ENCODE data around the gene CFB. TPM values are rescaled to one million over a fixed set of nuclear protein-coding genes. Genes with fewer than 3 reads are reported as not detected.
A peak's percentile ranks its signal among the peaks of the same experiment; 100 is the strongest.
"Not testable (repeated sequence)": the region's sequence is repeated elsewhere in the genome, so short reads cannot be mapped to it uniquely, and the experiment has no call there.

Gene CFB
- total RNA-seq, 1 donor from 2014 or later: 1.4 TPM

GRCh38 chr6:31905041-31905440, 40.9 kb upstream of the CFB start:
- no peaks in the 10 kb centered on the region for H3K36me3 Mint-ChIP-seq (ENCODE audit: low read depth, unreplicated experiment)
- peaks cover 9% of the 10 kb centered on the region for H3K27me3 Mint-ChIP-seq (ENCODE audit: low read depth, unreplicated experiment)
- no peak overlapping the region for H3K4me3 ChIP-seq (ENCODE audit: insufficient read depth, low read depth, low read length)
- no peak overlapping the region for H3K27ac Mint-ChIP-seq (ENCODE audit: unreplicated experiment)
- H3K27ac ChIP-seq (ENCODE audit: low read depth, low read length): no peak overlapping the region
- no peak overlapping the region for H3K4me3 Mint-ChIP-seq (ENCODE audit: unreplicated experiment)
- H3K4me2 ChIP-seq (ENCODE audit: low read length): no peak overlapping the region
- DNase-seq (ENCODE audit: low read depth) (no peak), FAIRE-seq (no peak)
- no peaks in the 10 kb centered on the region for H3K36me3 ChIP-seq (ENCODE audit: insufficient read depth, low read length)
- H3K9ac ChIP-seq (ENCODE audit: low read length): no peak overlapping the region
- H3K4me1 ChIP-seq (ENCODE audit: insufficient read depth, low read length): peaks cover 8% of the 10 kb centered on the region
- H3K4me1 Mint-ChIP-seq (ENCODE audit: low read depth, unreplicated experiment): peaks cover 2% of the 10 kb centered on the region
- H3K9me3 Mint-ChIP-seq (ENCODE audit: unreplicated experiment): no peaks in the 10 kb centered on the region
- no peaks in the 10 kb centered on the region for H3K27me3 ChIP-seq (ENCODE audit: insufficient read depth, low read length)
- no peaks in the 10 kb centered on the region for H3K9me3 ChIP-seq (ENCODE audit: insufficient read depth, low read depth, low read length)
- TF ChIP-seq EZH2 (IDR thresholded peaks at IDR 0.05; ENCODE audit: insufficient read depth, low read length): no peak
- no peak for TF ChIP-seq CTCF (IDR thresholded peaks at IDR 0.05; ENCODE audit: insufficient read depth, low read depth, low read length)
- H3K79me2 ChIP-seq (ENCODE audit: insufficient read depth, low read length): peaks cover 4% of the 10 kb centered on the region
- no peak overlapping the region for H2AFZ ChIP-seq (ENCODE audit: low read depth, low read length)
- no peaks in the 10 kb centered on the region for H4K20me1 ChIP-seq (ENCODE audit: insufficient read depth, low read length)

GRCh38 chr6:31906122-31906521, 39.8 kb upstream of the CFB start:
- Histone ChIP-seq H3K27ac (ENCODE audit: low read depth, low read length) (no peak overlapping the region), H3K36me3 (ENCODE audit: insufficient read depth, low read length) (no peaks in the 10 kb centered on the region), H3K79me2 (ENCODE audit: insufficient read depth, low read length) (no peaks in the 10 kb centered on the region), H3K9me3 (ENCODE audit: insufficient read depth, low read depth, low read length) (no peaks in the 10 kb centered on the region), H3K9ac (ENCODE audit: low read length) (no peak overlapping the region), H3K4me2 (ENCODE audit: low read length) (no peak overlapping the region), H3K27me3 (ENCODE audit: insufficient read depth, low read length) (no peaks in the 10 kb centered on the region), H3K4me1 (ENCODE audit: insufficient read depth, low read length) (peaks cover 7% of the 10 kb centered on the region), H4K20me1 (ENCODE audit: insufficient read depth, low read length) (no peaks in the 10 kb centered on the region), H3K4me3 (ENCODE audit: insufficient read depth, low read depth, low read length) (no peak overlapping the region), H2AFZ (ENCODE audit: low read depth, low read length) (peak overlapping the region; percentile 42)
- Mint-ChIP-seq H3K27ac (ENCODE audit: unreplicated experiment) (no peak overlapping the region), H3K36me3 (ENCODE audit: low read depth, unreplicated experiment) (no peaks in the 10 kb centered on the region), H3K27me3 (ENCODE audit: low read depth, unreplicated experiment) (peaks cover 9% of the 10 kb centered on the region), H3K9me3 (ENCODE audit: unreplicated experiment) (no peaks in the 10 kb centered on the region), H3K4me1 (ENCODE audit: low read depth, unreplicated experiment) (peaks cover 2% of the 10 kb centered on the region), H3K4me3 (ENCODE audit: unreplicated experiment) (no peak overlapping the region)
- FAIRE-seq: no peak
- no peak for DNase-seq (ENCODE audit: low read depth)
- no peak for TF ChIP-seq CTCF (IDR thresholded peaks at IDR 0.05; ENCODE audit: insufficient read depth, low read depth, low read length)
- no peak for TF ChIP-seq EZH2 (IDR thresholded peaks at IDR 0.05; ENCODE audit: insufficient read depth, low read length)

- not testable (repeated sequence) for FAIRE-seq; H3K4me2 ChIP-seq (ENCODE audit: low read length); H2AFZ ChIP-seq (ENCODE audit: low read depth, low read length)
Measured at GRCh38 chr6:31906727-31907126, 39.2 kb upstream of the CFB start.

More at GRCh38 chr6:31906727-31907126, 39.2 kb upstream of the CFB start:
- not testable (repeated sequence) for DNase-seq (ENCODE audit: low read depth); H3K4me1 Mint-ChIP-seq (ENCODE audit: low read depth, unreplicated experiment); H3K4me1 ChIP-seq (ENCODE audit: insufficient read depth, low read length); H3K9me3 Mint-ChIP-seq (ENCODE audit: unreplicated experiment); H3K4me3 Mint-ChIP-seq (ENCODE audit: unreplicated experiment); H3K4me3 ChIP-seq (ENCODE audit: insufficient read depth, low read depth, low read length); H3K79me2 ChIP-seq (ENCODE audit: insufficient read depth, low read length); H3K9me3 ChIP-seq (ENCODE audit: insufficient read depth, low read depth, low read length); H3K27me3 Mint-ChIP-seq (ENCODE audit: low read depth, unreplicated experiment); H3K36me3 ChIP-seq (ENCODE audit: insufficient read depth, low read length); H3K36me3 Mint-ChIP-seq (ENCODE audit: low read depth, unreplicated experiment); H3K27me3 ChIP-seq (ENCODE audit: insufficient read depth, low read length); H4K20me1 ChIP-seq (ENCODE audit: insufficient read depth, low read length); H3K27ac Mint-ChIP-seq (ENCODE audit: unreplicated experiment); H3K9ac ChIP-seq (ENCODE audit: low read length); H3K27ac ChIP-seq (ENCODE audit: low read depth, low read length)
